OCI-M1 (cell line): Measurements from ENCODE around the gene TSEN54.

Experiments
- DNase-seq: peaks from one replicate; lab custom pipeline; 2025; lab: John Stamatoyannopoulos, UW

The TSEN54 gene

GRCh38 chr17:75565618-75566017, 49.3 kb downstream of the TSEN54 start:
- DNase-seq, result no peak

- no peak for DNase-seq
These were observed 50.1 kb downstream of the TSEN54 start for GRCh38 chr17:75566416-75566815.

GRCh38 chr17:75566834-75567233, 50.5 kb downstream of the TSEN54 start:
- no peak for DNase-seq

GRCh38 chr17:75568412-75569255, 52.3 kb downstream of the TSEN54 start:
- no peak for DNase-seq

- DNase-seq, result no peak
These were observed 53.8 kb downstream of the TSEN54 start for GRCh38 chr17:75570034-75570676.

- no peak for DNase-seq
These were observed 54.4 kb downstream of the TSEN54 start for GRCh38 chr17:75570772-75571171.

GRCh38 chr17:75571197-75571884, 55.0 kb downstream of the TSEN54 start:
- peak; percentile 92 for DNase-seq

- no peak for DNase-seq
These were observed 55.5 kb downstream of the TSEN54 start for GRCh38 chr17:75571885-75572215.

- DNase-seq, result no peak
These were observed 56.6 kb downstream of the TSEN54 start for GRCh38 chr17:75572713-75573539.

- no peak for DNase-seq
These were observed 57.2 kb downstream of the TSEN54 start for GRCh38 chr17:75573540-75573957.

- no peak for DNase-seq
These were observed 57.7 kb downstream of the TSEN54 start for GRCh38 chr17:75573994-75574393.
